Upper lobe of left lung (tissue), 4 donors: Measurements from ENCODE around the gene STK10.

Experiments
- CTCF ChIP-seq, 6 experiments: fragments of 450-650 bp in 4 of 6; fragments of 200-600 bp in 2 of 6; sonication (generic) in 2 of 6; IDR thresholded peaks; one replicate each; pipeline ENCODE4 v1.5.1; 2016 to 2019; ENCODE audit warnings: antibody characterized with exemption in 6 of 6
- EP300 ChIP-seq, 4 donors: sonication (generic); formaldehyde crosslinking; IDR thresholded peaks; one replicate each; pipeline ENCODE4 v1.5.1; 2017; ENCODE audit warnings: antibody characterized with exemption in 4 of 4, control low read depth in 2 of 4

DNA sequence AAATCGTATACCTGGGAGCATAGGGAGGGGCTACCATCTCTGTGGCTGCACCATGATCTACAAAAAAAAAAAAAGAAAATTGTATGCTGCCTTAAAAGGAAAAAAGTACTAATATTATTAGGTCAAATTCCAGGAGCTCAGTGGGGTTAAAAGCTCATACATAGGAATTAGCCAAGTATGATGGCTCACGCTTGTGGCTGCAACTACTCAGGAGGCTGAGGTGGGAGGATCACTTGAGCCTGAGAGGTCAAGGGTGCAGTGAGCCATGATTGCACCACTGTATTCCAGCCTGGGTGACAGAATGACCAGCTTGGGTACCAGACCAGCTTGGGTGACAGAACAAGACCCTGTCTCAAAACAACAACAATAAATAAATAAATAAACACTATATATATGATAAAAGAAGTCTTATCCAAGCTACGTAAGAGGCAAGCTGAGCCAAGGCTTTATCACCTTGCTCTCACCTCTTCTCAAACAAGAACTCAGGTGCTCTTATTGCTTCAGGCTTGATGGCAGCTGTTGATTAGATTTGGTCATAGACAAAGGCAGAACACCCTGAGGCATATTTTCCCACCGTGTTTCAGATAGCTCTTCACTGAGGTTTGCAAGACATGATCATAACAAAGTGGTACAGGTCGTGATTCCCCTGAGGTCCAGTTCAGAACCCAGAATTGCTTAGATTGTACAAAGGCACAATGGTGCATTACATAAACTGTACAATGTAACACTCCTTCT lies 178.3 kb downstream of the STK10 start:
- TF ChIP-seq EP300 (IDR thresholded peaks at IDR 0.05) = no peak
- no peak for TF ChIP-seq CTCF (IDR thresholded peaks at IDR 0.05)
